GM19023 (cell line): ENCODE data around the gene SPSB2.
"Not testable (repeated sequence)": the region's sequence is repeated elsewhere in the genome, so short reads cannot be mapped to it uniquely, and the experiment has no call there.

Source experiments
- ATAC-seq: cut with Tn5 transposase; IDR thresholded peaks from one replicate; pipeline ENCODE4 v1.9.1; 2021; ENCODE audit warnings: mild to moderate bottlenecking, moderate library complexity; ENCODE audit not compliant: unreplicated experiment

The SPSB2 gene

GRCh38 chr12:6903722-6904121 lies 30.6 kb upstream of the SPSB2 start:
- ATAC-seq, result no peak

- no peak for ATAC-seq
Measured at GRCh38 chr12:6902448-6902847, 29.3 kb upstream of the SPSB2 start.

DNA sequence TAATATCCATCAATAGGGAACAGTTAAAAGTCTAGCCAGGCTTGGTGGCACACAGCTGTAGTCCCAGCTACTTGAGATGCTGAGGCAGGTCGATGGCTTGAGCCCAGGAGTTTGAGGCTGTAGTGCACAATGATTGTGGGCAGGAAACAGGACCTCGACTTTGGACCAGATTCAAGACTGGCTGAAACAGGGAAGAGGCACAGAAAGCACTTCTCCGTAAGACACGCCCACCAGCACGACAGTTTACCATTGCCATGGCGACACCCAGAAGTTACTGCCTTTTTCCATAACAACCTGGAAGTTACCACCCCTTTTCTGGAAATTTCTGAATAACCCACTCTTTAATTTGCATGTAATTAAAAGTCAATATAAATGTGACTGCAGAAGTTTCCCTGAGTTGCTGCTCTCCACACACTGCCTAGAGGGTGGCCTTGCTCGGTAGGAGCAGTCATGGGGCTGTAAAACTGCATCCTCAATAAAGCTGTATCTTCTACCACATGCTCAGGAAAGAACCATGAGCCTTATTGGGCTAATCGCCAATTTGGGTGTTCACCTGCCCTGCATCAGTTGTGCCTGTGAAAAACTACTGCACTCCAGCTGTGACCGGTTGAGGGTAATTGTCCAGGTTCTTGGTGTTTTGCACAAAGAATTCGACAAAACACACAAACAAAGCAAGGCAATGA lies 26.9 kb upstream of the SPSB2 start:
- ATAC-seq, result no peak

- ATAC-seq, result no peak
Measured at GRCh38 chr12:6899427-6899826, 26.3 kb upstream of the SPSB2 start.

DNA sequence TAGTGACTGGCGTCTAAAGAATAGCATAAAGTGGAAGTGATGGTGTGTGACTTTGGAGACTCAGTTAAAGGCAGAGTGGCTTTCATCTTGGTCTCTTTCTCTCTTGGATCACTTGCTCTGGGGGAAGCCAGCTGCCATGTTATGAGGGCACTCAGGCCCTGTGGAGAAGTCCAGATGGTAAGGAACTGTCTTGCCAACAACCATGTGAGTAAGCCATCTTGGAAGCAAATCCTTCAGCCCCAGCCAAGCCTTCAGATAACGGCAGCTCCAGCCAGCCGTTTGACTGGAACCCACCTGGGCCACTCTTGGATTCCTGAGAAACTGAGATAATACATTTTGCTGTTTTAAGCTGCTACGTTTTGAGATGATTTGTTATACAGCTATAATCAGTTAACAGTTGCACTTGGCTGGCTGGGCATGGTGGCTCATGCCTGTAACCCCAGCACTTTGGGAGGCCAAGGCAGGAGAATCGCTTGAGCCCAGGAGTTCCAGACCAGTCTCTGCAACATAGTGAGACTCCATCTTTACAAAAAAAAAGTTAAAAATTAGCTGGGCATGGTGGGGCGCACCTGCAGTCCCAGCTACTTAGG lies 23.8 kb upstream of the SPSB2 start:
- ATAC-seq, result no peak

DNA sequence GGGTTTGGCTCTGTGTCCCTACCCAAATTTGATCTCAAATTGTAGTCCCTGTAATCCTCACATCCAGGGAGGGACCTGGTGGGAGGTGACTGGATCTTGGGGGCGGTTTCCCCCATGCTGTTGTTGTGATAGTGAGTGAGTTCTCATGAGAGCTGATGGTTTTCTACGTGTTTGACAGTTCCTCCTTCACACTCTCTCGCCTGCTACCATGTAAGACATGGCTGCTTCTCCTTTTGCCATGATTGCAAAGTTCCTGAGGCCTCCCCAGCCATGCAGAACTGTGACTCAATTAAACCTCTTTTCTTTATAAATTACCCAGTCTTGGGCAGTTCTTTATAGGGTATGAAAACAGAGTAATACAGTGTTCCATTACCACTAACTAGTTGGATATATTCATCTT lies 21.2 kb upstream of the SPSB2 start:
- ATAC-seq, result no peak

DNA sequence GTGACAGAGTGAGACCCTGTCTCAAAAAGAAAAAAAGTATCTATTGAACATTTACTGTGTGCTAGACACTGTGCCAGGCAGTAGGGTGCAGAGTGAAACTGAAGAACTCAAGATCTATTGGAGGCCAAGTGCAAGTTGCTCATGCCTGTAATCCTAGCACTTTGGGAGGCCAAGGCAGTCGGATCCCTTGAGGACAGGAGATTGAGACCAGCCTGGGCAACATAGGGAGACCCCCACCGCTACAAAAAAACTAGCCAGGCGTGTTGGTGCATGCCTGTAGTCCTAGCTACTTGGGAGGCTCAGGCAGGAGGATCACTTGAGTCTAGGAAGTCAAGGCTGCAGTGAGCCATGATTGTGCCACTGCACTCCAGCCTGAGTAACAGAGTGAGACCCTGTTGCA lies 19.6 kb upstream of the SPSB2 start:
- not testable (repeated sequence) for ATAC-seq

DNA sequence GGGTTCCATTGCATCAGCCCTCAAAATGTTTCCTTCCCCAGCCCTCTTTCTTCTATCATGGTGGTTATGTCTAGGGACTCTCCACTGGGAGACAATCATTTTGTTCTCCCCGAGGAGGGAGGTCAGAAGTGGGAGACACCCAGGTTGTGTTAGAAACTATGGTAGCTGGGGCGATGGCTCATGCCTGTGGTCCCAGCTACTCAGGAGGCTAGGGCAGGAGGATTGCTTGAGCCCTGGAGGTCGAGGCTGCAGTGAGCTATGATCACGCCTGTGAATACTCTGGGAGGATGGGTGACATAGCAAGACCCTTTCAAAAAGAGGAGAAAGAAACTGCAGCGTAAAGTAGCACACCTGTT lies 18.5 kb upstream of the SPSB2 start:
- no peak for ATAC-seq

- ATAC-seq, result peak; percentile 95
Measured at GRCh38 chr12:6890789-6891645, 17.9 kb upstream of the SPSB2 start.

GRCh38 chr12:6889775-6890573 lies 16.9 kb upstream of the SPSB2 start:
- not testable (repeated sequence) for ATAC-seq

GRCh38 chr12:6888794-6889193 lies 15.7 kb upstream of the SPSB2 start:
- ATAC-seq, result not testable (repeated sequence)

DNA sequence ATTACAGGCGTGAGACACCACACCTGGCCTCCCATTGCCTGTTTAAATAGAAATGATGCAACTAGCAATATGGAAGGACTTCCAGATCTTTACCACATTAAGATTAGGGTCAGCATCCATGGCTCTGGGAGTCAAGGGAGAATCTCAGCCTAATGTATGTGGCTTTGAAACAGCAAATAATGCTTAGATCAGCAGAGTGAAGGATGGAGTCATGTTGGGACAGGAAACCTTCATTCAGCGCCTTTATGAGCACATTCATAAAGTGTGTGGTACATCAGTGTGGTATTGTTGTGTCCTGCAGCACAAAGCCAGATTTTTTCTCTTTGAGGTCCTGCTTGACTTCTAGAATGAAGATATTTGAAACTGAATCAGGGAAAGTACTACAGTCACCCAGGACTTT lies 15.3 kb upstream of the SPSB2 start:
- ATAC-seq, result no peak

DNA sequence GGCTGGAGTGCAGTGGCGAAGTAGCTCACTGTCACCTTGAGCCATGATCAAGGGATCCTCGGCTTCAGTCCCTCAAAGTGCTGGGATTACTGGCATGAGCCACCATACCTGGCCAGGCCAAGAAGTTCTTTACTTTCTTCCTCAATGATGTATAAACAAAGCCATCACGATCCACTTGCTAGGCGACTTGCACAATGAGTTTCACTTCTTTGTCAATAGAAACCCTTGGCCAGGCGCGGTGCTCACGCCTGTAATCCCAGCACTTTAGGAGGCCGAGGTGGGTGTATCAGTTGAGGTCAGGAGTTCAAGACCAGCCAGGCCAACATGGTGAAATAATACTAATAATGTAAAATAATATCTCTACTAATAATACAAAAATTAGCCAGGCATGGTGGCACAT lies 14.4 kb upstream of the SPSB2 start:
- no peak for ATAC-seq

- ATAC-seq, result not testable (repeated sequence)
Measured at GRCh38 chr12:6886206-6886999, 13.3 kb upstream of the SPSB2 start.

- ATAC-seq, result no peak
Measured at GRCh38 chr12:6884539-6884938, 11.4 kb upstream of the SPSB2 start.

DNA sequence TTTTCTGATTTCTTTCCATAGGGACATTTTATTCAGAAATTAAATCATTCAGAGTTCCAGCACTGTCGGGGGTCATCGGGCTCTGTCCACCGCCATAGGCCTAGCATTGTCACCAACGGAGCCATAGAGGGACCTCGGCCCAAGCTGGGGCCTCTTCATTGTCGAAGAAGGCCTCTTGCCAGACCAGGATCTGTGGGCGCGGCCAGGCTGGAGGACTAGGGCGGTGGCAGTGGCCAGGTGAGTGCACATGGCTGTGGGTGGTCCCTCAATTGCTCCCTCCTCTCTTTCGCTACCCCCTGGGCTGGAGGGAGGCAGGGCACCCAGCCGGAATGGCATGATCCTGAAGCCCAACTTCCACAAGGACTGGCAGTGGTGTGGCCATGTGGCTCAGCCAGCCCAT lies 10.6 kb upstream of the SPSB2 start:
- no peak for ATAC-seq

DNA sequence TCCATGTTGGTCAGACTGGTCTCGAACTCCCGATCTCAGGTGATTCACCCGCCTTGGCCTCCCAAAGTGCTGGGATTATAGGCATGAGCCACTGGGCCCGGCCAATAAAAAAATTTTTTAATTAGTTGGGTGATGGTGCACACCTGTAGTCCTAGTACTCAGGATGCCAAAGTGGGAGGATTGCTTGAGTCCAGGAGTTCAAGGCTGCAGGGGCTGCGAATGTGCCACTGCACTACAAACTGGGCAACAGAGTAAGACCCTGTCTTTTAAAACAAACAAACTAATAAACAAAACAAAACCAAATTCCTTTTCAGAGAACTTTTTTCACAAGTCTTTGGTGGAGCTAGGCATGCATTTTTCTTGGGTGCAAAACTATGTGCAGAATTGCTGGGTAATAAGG lies 10.1 kb upstream of the SPSB2 start:
- no peak for ATAC-seq

- not testable (repeated sequence) for ATAC-seq
Measured at GRCh38 chr12:6879824-6880223, 6.7 kb upstream of the SPSB2 start.

GRCh38 chr12:6874015-6874368 lies 889 bp upstream of the SPSB2 start:
- not testable (repeated sequence) for ATAC-seq
